Cardiac muscle cell (in vitro differentiated cells and primary cell): Measurements from ENCODE around the gene CD72. TPM values are rescaled to one million over a fixed set of nuclear protein-coding genes. Genes with fewer than 3 reads are reported as not detected.

ENCODE experiments used
- DNase-seq, 2 donors: peaks; one replicate each; pipeline versions ENCODE4 v3.0.0 to v3.0.0-alpha.2; 2010 to 2017; ENCODE audit warnings: low read depth in 1 of 2, low spot score in 1 of 2
- H3K27ac ChIP-seq: fragments of 200-600 bp; sonication (generic); 2 replicates; pipeline ENCODE4 v1.5.1; 2016
- H3K27me3 ChIP-seq: fragments of 200-600 bp; sonication (generic); 2 replicates; pipeline ENCODE4 v1.6.0; 2016; ENCODE audit warnings: control low read depth
- H3K36me3 ChIP-seq: fragments of 200-600 bp; sonication (generic); 2 replicates; pipeline ENCODE4 v1.5.1; 2016; ENCODE audit warnings: control low read depth
- H3K4me1 ChIP-seq: fragments of 200-600 bp; sonication (generic); 2 replicates; pipeline ENCODE4 v1.8.1; 2017; ENCODE audit warnings: low read depth, mild to moderate bottlenecking, mixed run types
- H3K4me3 ChIP-seq: fragments of 200-600 bp; sonication (generic); 2 replicates; pipeline ENCODE4 v1.5.1; 2016; ENCODE audit warnings: mild to moderate bottlenecking
- H3K9me3 ChIP-seq: fragments of 200-600 bp; sonication (generic); 2 replicates; pipeline ENCODE4 v1.5.1; 2017; ENCODE audit warnings: low read depth, mild to moderate bottlenecking, control low read depth
- CTCF ChIP-seq: IDR thresholded peaks from 2 replicates; pipeline ENCODE4 v1.5.1; 2012; ENCODE audit warnings: low read depth, mild to moderate bottlenecking, low read length
- polyA plus RNA-seq: library from polyadenylated mRNA; unstranded; fragments of >200 nt; fragmentation: Nextera tagmentation; extraction: Ambion mirVana; gene quantifications from 2 replicates; pipeline ENCODE4 v1.2.1, GENCODE V29; 2016
- total RNA-seq: library from RNA; depleted of rRNA; stranded (reverse); fragments of >200 nt; gene quantifications from 2 replicates; pipeline ENCODE4 v1.2.3, GENCODE V29; 2016

Gene CD72
- total and polyA plus RNA-seq, 2 experiments from 2014 or later, result 2.3 to 5.1 TPM

DNA sequence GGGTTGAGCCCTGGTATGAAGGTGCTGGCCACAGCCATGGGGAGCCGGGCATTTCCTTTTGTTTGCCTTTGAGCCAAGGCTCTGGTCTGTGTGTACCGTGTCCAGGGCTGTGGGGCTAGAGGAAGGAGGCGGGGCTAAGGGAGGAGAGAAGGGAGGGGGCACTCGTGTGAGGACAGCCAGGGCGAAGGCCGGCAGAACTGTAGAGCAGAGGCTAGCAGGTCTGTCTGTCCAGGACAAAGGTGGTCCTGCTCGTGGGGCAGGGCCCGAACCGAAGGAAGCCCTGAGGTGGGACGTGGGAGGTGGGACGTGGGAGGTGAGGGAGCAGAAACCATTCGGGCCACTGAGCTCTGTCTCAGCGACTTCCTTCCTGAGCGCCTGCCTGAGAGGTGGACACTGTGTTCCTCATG, 54.4 kb downstream of the CD72 start:
- peak; percentile 53 to 63 for DNase-seq
- no peaks in the 10 kb centered on the region for H3K4me1 ChIP-seq

GRCh38 chr9:35562895-35563780, 55.1 kb downstream of the CD72 start:
- DNase-seq, result no peak
- Histone ChIP-seq H3K27ac (peak overlapping the region; percentile 40), H3K36me3 (peaks cover 6% of the 10 kb centered on the region)

More for the DNA sequence above, 54.4 kb downstream of the CD72 start:
- Histone ChIP-seq H3K36me3 (peaks cover under 1% of the 10 kb centered on the region), H3K9me3 (no peaks in the 10 kb centered on the region), H3K27ac (peak overlapping the region; percentile 40), H3K27me3 (no peaks in the 10 kb centered on the region), H3K4me3 (no peak overlapping the region)
- no peak for TF ChIP-seq CTCF

DNA sequence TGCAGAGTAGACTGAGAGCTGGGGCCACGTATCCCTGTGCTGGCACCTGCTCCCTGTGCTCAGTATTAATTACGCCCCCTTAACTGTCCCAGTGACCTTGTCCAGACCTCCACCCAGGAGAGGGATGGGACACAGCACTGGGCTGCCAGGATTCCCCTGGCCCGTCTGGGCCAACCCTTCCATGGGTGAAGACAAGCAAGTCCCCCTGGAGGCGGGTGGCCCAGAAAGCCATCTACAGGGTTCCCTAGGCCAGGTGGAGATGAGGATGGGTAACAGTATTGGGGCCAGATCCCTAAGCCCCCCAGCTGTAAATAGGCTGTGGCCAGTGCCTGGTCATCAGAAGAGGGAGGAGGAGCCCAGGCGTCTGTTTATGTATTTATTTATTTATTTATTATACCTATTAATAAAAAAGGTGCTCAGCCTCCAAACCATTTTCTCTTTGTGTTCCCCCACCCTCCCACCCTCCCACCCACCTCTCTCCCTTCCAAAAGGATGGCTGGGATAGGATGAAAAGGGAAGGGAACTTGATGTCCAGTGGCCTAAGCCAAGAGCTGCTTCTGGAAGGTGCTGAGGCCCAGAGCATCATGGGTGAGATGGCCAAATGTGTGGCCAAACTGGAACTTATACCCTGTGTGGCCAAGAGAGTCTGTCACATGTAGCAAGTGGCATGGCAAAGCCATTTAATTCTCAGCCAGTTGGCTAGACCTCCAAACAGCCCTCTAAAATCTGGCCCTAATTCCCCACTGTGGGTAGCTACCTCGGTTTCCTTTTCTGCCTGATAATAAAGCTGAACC, 56.5 kb downstream of the CD72 start:
- Histone ChIP-seq H3K27ac (no peak overlapping the region), H3K4me3 (no peak overlapping the region), H3K9me3 (no peaks in the 10 kb centered on the region), H3K4me1 (no peaks in the 10 kb centered on the region), H3K36me3 (peaks cover 7% of the 10 kb centered on the region), H3K27me3 (no peaks in the 10 kb centered on the region)
- no peak for TF ChIP-seq CTCF
- DNase-seq, result no peak

More at GRCh38 chr9:35562895-35563780, 55.1 kb downstream of the CD72 start:
- TF ChIP-seq CTCF, result no peak
- Histone ChIP-seq H3K4me1 (no peaks in the 10 kb centered on the region), H3K27me3 (no peaks in the 10 kb centered on the region), H3K4me3 (no peak overlapping the region), H3K9me3 (no peaks in the 10 kb centered on the region)

- no peak overlapping the region for H3K27ac ChIP-seq
- no peak for TF ChIP-seq CTCF
- H3K4me3 ChIP-seq, result no peak overlapping the region
- H3K36me3 ChIP-seq, result peaks cover 9% of the 10 kb centered on the region
- no peaks in the 10 kb centered on the region for H3K27me3 ChIP-seq
- no peaks in the 10 kb centered on the region for H3K9me3 ChIP-seq
- no peaks in the 10 kb centered on the region for H3K4me1 ChIP-seq
- DNase-seq, result no peak
Measured at GRCh38 chr9:35560625-35561337, 57.4 kb downstream of the CD72 start.

Other genes with a start within 250 kb of the CD72 start
- 18.7 and 25.3 TPM in 2 replicates for gene RUSC2, start 128.3 kb downstream of the CD72 start, total RNA-seq
- gene RUSC2, start 128.3 kb downstream of the CD72 start, polyA plus RNA-seq, result 13.8 and 18.7 TPM in 2 replicates
- gene TESK1, start 13.2 kb downstream of the CD72 start, total RNA-seq, result 32.4 and 42.5 TPM in 2 replicates
- gene TESK1, start 13.2 kb downstream of the CD72 start, polyA plus RNA-seq, result 30.3 and 30.8 TPM in 2 replicates
- not detected in 2 replicates for gene SIT1, start 32.5 kb upstream of the CD72 start, total RNA-seq
- 0.21 and 0.46 TPM in 2 replicates for gene SIT1, start 32.5 kb upstream of the CD72 start, polyA plus RNA-seq
- gene RMRP, start 39.6 kb upstream of the CD72 start, total RNA-seq, result 6,299 and 17,487 TPM in 2 replicates
- not detected in 2 replicates for gene RMRP, start 39.6 kb upstream of the CD72 start, polyA plus RNA-seq
- 26.5 and 29.3 TPM in 2 replicates for gene CCDC107, start 39.9 kb upstream of the CD72 start, total RNA-seq
- 68.5 and 75.1 TPM in 2 replicates for gene CCDC107, start 39.9 kb upstream of the CD72 start, polyA plus RNA-seq
- 1.5 and 12.6 TPM in 2 replicates for gene ARHGEF39, start 46.8 kb upstream of the CD72 start, total RNA-seq
- gene ARHGEF39, start 46.8 kb upstream of the CD72 start, polyA plus RNA-seq, result 5.6 and 36.9 TPM in 2 replicates
- 2.4 and 3.1 TPM in 2 replicates for gene CA9, start 55.5 kb upstream of the CD72 start, total RNA-seq
- gene CA9, start 55.5 kb upstream of the CD72 start, polyA plus RNA-seq, result 2.6 and 4.9 TPM in 2 replicates
- gene TPM2, start 71.5 kb upstream of the CD72 start, total RNA-seq, result 645 and 899 TPM in 2 replicates
- 761 and 1,591 TPM in 2 replicates for gene TPM2, start 71.5 kb upstream of the CD72 start, polyA plus RNA-seq
- gene TLN1, start 113.8 kb upstream of the CD72 start, total RNA-seq, result 172 and 178 TPM in 2 replicates
- gene TLN1, start 113.8 kb upstream of the CD72 start, polyA plus RNA-seq, result 96.0 and 98.0 TPM in 2 replicates
- gene CREB3, start 114.3 kb upstream of the CD72 start, total RNA-seq, result 45.7 and 51.5 TPM in 2 replicates
- gene CREB3, start 114.3 kb upstream of the CD72 start, polyA plus RNA-seq, result 62.3 and 84.2 TPM in 2 replicates
- 132 and 157 TPM in 2 replicates for gene GBA2, start 130.8 kb upstream of the CD72 start, total RNA-seq
- 135 and 140 TPM in 2 replicates for gene GBA2, start 130.8 kb upstream of the CD72 start, polyA plus RNA-seq
- gene RGP1, start 130.9 kb upstream of the CD72 start, total RNA-seq, result 24.1 and 30.4 TPM in 2 replicates
- gene RGP1, start 130.9 kb upstream of the CD72 start, polyA plus RNA-seq, result 17.9 and 21.8 TPM in 2 replicates
- not detected in 2 replicates for gene MSMP, start 135.9 kb upstream of the CD72 start, total RNA-seq
- not detected in 2 replicates for gene MSMP, start 135.9 kb upstream of the CD72 start, polyA plus RNA-seq
- gene NPR2, start 173.2 kb upstream of the CD72 start, total RNA-seq, result 12.5 and 12.6 TPM in 2 replicates
- gene NPR2, start 173.2 kb upstream of the CD72 start, polyA plus RNA-seq, result 13.2 and 16.2 TPM in 2 replicates
- 2.9 and 3.7 TPM in 2 replicates for gene SPAG8, start 193.8 kb upstream of the CD72 start, total RNA-seq
- 4.2 and 6.1 TPM in 2 replicates for gene SPAG8, start 193.8 kb upstream of the CD72 start, polyA plus RNA-seq
- 48.5 and 83.9 TPM in 2 replicates for gene HINT2, start 196.6 kb upstream of the CD72 start, total RNA-seq
- 161 and 177 TPM in 2 replicates for gene HINT2, start 196.6 kb upstream of the CD72 start, polyA plus RNA-seq
- gene FAM221B, start 210.3 kb upstream of the CD72 start, total RNA-seq, result not detected in 2 replicates
- 0.57 and 0.66 TPM in 2 replicates for gene FAM221B, start 210.3 kb upstream of the CD72 start, polyA plus RNA-seq
- 15.0 and 17.9 TPM in 2 replicates for gene TMEM8B, start 210.8 kb upstream of the CD72 start, total RNA-seq
- gene TMEM8B, start 210.8 kb upstream of the CD72 start, polyA plus RNA-seq, result 17.0 and 21.8 TPM in 2 replicates